GM06990 (cell line): Measurements from ENCODE around the gene RAB20.

ENCODE experiments used
- DNase-seq: peaks from one replicate; pipeline ENCODE4 v3.0.0-alpha.2; 2011; ENCODE audit not compliant: insufficient read length; ENCODE audit errors: extremely low read depth
- H3K27me3 ChIP-seq: replicated peaks from 2 replicates; pipeline ENCODE4 v1.6.0; 2011; ENCODE audit warnings: low read length; ENCODE audit not compliant: control insufficient read depth, insufficient read depth
- H3K36me3 ChIP-seq: 2 replicates; pipeline ENCODE4 v1.5.1; 2011; ENCODE audit warnings: low read length; ENCODE audit not compliant: control insufficient read depth, insufficient read depth
- H3K4me3 ChIP-seq: replicated peaks from 2 replicates; pipeline ENCODE4 v1.5.1; 2011; ENCODE audit warnings: low read depth, mild to moderate bottlenecking, control low read depth, low read length
- CTCF ChIP-seq: IDR thresholded peaks from 2 replicates; pipeline ENCODE4 v1.5.1; 2011; ENCODE audit warnings: low read length, control low read depth, mild to moderate bottlenecking, inconsistent platforms; ENCODE audit not compliant: insufficient read depth, poor library complexity, severe bottlenecking

RAB20 gene

DNA sequence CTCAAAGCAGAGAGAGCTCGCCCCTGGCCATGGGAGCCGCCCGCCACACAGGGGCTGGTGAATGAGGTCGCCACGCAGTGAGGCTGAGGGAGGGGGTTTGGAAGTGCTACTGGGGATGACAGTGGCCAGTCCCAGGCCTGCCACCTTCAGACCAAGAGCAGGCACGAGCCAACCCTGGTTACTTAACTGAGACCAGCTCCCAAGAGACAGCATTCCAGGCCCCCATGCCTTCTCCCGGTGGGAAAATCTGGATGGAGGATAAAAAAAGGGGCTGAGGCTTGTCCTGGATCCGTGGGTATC is 43.3 kb downstream of the RAB20 start:
- H3K36me3 ChIP-seq, result no peaks in the 10 kb centered on the region
- no peak overlapping the region for H3K4me3 ChIP-seq
- no peak for DNase-seq
- TF ChIP-seq CTCF, result no peak
- no peaks in the 10 kb centered on the region; the same call in 1 of the 2 replicates for H3K27me3 ChIP-seq

DNA sequence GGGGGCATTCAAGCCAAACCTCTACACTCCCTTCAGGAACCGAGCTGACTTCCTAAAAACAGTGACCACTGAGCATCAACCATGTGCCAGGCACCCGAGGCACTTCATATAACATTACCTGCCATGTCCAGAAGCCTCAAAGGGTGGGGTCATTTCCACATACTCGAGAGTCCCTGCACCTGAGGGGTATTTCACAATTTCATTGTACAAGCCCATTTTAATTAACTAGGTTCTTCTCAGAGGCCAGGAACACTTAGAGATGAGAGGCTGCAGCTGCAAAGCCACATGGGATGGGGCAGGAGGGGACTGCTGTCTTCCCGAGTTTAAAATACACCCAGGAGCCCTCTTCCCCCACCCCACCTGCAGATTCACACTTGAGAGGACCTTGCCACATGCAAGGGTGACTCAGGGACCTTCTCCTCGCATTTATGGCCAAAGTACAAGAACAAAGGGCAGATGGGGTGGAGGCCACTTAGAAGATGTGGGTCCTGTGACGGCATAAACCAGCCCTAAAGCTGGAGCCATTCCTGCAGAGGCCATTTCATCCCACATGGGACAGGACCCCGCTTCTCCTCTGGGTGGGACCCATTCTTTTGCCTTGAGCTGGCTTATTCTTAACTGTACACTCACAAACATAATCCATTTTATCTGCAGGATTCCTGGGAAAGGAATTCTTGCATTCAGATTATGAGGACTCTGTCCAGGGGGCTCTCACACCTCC is 43.9 kb downstream of the RAB20 start:
- no peaks in the 10 kb centered on the region; the same call in 1 of the 2 replicates for H3K27me3 ChIP-seq
- no peak for DNase-seq
- no peak overlapping the region for H3K4me3 ChIP-seq
- H3K36me3 ChIP-seq, result no peaks in the 10 kb centered on the region
- TF ChIP-seq CTCF, result no peak

GRCh38 chr13:110516500-110516899 is 45.0 kb downstream of the RAB20 start:
- no peak overlapping the region for H3K4me3 ChIP-seq
- H3K36me3 ChIP-seq, result no peaks in the 10 kb centered on the region
- no peak for DNase-seq
- H3K27me3 ChIP-seq, result no peaks in the 10 kb centered on the region; the same call in 1 of the 2 replicates
- no peak for TF ChIP-seq CTCF

GRCh38 chr13:110512198-110512740 is 49.3 kb downstream of the RAB20 start:
- H3K4me3 ChIP-seq, result no peak overlapping the region
- TF ChIP-seq CTCF, result no peak
- no peak for DNase-seq
- no peaks in the 10 kb centered on the region for H3K36me3 ChIP-seq
- H3K27me3 ChIP-seq, result no peaks in the 10 kb centered on the region; the same call in 1 of the 2 replicates

- no peak overlapping the region for H3K4me3 ChIP-seq
- no peak for TF ChIP-seq CTCF
- DNase-seq, result no peak
- H3K36me3 ChIP-seq, result no peaks in the 10 kb centered on the region
- no peaks in the 10 kb centered on the region; the same call in 1 of the 2 replicates for H3K27me3 ChIP-seq
These were observed 49.9 kb downstream of the RAB20 start for GRCh38 chr13:110511509-110512181.
